NB4 (cell line): ENCODE data around the gene PCDHGA3.
"Not testable (repeated sequence)": the region's sequence is repeated elsewhere in the genome, so short reads cannot be mapped to it uniquely, and the experiment has no call there.

ENCODE experiments used
- MYC ChIP-seq: IDR thresholded peaks from 2 replicates; pipeline ENCODE4 v1.6.1; 2011; ENCODE audit warnings: low read depth, low read length
- POLR2A ChIP-seq: IDR thresholded peaks from 2 replicates; pipeline ENCODE4 v1.6.1; 2011; ENCODE audit warnings: mild to moderate bottlenecking; ENCODE audit not compliant: insufficient read length; ENCODE audit errors: extremely low read depth
- TF ChIP-seq, protein P1 (sequence below): IDR thresholded peaks from one replicate; pipeline ENCODE4 v1.5.1; 2012; ENCODE audit warnings: low read depth, low read length

DNA sequence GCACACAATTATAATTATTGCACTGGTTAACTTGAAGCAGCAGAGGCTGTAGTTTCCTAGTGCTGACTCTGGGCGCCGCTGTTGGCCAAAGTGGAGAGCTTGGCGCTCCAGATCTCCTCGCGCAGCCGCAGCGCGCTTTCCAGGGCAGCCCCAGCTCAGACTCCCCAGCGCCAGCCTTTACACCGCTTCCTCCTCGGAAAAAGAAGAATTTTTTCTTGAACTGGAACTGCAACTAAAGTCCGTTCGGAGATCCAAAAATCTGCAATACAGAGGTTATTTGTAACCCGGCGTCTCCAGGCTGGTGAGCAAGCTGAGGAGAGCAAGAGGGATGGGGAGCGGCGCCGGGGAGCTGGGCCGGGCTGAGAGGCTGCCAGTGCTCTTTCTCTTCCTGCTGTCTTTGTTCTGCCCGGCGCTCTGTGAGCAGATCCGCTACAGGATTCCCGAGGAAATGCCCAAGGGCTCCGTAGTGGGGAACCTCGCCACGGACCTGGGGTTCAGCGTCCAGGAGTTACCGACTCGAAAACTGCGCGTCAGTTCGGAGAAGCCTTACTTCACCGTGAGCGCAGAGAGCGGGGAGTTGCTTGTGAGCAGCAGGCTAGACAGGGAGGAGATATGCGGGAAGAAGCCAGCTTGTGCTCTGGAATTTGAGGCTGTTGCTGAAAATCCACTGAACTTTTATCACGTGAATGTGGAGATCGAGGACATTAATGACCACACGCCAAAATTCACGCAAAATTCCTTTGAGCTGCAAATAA is 44.1 kb downstream of the PCDHGA3 start, which contains the start of gene PCDHGB4:
- TF ChIP-seq, protein P1, sequence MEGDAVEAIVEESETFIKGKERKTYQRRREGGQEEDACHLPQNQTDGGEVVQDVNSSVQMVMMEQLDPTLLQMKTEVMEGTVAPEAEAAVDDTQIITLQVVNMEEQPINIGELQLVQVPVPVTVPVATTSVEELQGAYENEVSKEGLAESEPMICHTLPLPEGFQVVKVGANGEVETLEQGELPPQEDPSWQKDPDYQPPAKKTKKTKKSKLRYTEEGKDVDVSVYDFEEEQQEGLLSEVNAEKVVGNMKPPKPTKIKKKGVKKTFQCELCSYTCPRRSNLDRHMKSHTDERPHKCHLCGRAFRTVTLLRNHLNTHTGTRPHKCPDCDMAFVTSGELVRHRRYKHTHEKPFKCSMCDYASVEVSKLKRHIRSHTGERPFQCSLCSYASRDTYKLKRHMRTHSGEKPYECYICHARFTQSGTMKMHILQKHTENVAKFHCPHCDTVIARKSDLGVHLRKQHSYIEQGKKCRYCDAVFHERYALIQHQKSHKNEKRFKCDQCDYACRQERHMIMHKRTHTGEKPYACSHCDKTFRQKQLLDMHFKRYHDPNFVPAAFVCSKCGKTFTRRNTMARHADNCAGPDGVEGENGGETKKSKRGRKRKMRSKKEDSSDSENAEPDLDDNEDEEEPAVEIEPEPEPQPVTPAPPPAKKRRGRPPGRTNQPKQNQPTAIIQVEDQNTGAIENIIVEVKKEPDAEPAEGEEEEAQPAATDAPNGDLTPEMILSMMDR: not testable (repeated sequence)
- TF ChIP-seq POLR2A, MYC: not testable (repeated sequence)
